Measurements from ENCODE around the gene TBC1D9. TPM values are rescaled to one million over a fixed set of nuclear protein-coding genes. Genes with fewer than 3 reads are reported as not detected.

TBC1D9 gene
- total and polyA plus RNA-seq, 2 donors (not counting 1 experiment from before 2014, with no cell fraction given) = 48.9 to 235 TPM

DNA sequence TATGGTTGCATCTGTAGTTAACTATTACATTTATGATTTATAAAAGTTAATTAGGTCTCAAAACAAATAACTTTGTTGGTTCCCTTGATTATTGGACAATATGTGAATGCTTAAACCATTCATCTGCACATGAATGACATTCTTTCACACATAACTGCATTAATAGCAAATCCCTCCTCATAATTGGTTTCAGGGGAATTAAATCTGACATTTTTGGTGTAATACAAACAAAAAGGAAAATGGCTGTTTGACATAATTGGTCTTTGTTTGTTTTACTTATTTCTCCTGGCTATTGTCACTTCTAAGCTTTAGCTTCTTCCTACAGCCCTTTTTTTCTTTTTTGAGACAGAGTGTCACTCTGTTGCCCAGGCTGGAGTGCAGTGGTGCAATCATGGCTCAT, 71.9 kb downstream of the TBC1D9 start:
- Histone ChIP-seq H4K20me1 (ENCODE audit: control insufficient read depth, insufficient read depth, low read length, poor library complexity, severe bottlenecking) (peaks cover 37% of the 10 kb centered on the region), H3K27me3 (replicated peaks in 1 of 4; ENCODE audit: control extremely low read depth in 1 of 4, control insufficient read depth in 3 of 4, insufficient read depth in 4 of 4, low read length in 3 of 4) (no peaks in the 10 kb centered on the region), H3K4me3 (ENCODE audit: control extremely low read depth in 1 of 5, extremely low read depth in 1 of 5, insufficient read depth in 1 of 5, low read depth in 2 of 5, low read length in 4 of 5) (no peak overlapping the region), H3K36me3 (replicated peaks in 1 of 2; ENCODE audit: control extremely low read depth in 1 of 2, control insufficient read depth in 1 of 2, extremely low read depth in 1 of 2, insufficient read depth in 2 of 2, low read length in 1 of 2) (peaks cover 3 to 64% of the 10 kb centered on the region in 2 experiments), H3K79me2 (ENCODE audit: control insufficient read depth, insufficient read depth, low read length) (peaks cover 29% of the 10 kb centered on the region), H3K27ac (ENCODE audit: low read length in 2 of 2) (no peak overlapping the region), H3K9ac (ENCODE audit: low read length) (no peak overlapping the region), H3K4me2 (replicated peaks; ENCODE audit: low read depth, low read length, poor library complexity, severe bottlenecking) (no peak overlapping the region), H3K9me3 (ENCODE audit: control extremely low read depth in 1 of 3, control insufficient read depth in 2 of 3, insufficient read depth in 1 of 3, low read length in 2 of 3) (no peaks in the 10 kb centered on the region), H3K4me1 (ENCODE audit: control insufficient read depth in 2 of 2, insufficient read depth in 2 of 2, low read length in 2 of 2) (peaks cover 0 to 5% of the 10 kb centered on the region in 2 donors), H2AFZ (ENCODE audit: insufficient read depth, low read depth, low read length, poor library complexity, severe bottlenecking) (no peak overlapping the region)
- Mint-ChIP-seq H3K9me3 (ENCODE audit: insufficient read depth) (no peaks in the 10 kb centered on the region), H3K4me1 (peaks cover 20% of the 10 kb centered on the region), H3K4me3 (no peak overlapping the region), H3K27me3 (no peaks in the 10 kb centered on the region), H3K27ac (no peak overlapping the region)
- ChIA-PET CTCF (interaction anchor here (1.7 kb wide), 1 partner anchor 166 kb away, joined by 5 read pairs; no protein-coding TSS in a partner anchor), POLR2A (no interaction called here)
- DNase-seq (no peak), ATAC-seq (ENCODE audit: low read depth) (no peak)
- TF ChIP-seq, protein P1, sequence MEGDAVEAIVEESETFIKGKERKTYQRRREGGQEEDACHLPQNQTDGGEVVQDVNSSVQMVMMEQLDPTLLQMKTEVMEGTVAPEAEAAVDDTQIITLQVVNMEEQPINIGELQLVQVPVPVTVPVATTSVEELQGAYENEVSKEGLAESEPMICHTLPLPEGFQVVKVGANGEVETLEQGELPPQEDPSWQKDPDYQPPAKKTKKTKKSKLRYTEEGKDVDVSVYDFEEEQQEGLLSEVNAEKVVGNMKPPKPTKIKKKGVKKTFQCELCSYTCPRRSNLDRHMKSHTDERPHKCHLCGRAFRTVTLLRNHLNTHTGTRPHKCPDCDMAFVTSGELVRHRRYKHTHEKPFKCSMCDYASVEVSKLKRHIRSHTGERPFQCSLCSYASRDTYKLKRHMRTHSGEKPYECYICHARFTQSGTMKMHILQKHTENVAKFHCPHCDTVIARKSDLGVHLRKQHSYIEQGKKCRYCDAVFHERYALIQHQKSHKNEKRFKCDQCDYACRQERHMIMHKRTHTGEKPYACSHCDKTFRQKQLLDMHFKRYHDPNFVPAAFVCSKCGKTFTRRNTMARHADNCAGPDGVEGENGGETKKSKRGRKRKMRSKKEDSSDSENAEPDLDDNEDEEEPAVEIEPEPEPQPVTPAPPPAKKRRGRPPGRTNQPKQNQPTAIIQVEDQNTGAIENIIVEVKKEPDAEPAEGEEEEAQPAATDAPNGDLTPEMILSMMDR (IDR thresholded peaks at IDR 0.05) = no peak
- TF ChIP-seq EZH2 (IDR thresholded peaks at IDR 0.05; ENCODE audit: borderline replicate concordance, insufficient read depth, low read depth, low read length, poor library complexity, severe bottlenecking) = no peak
- intact Hi-C loops (cut with micrococcal nuclease) = loop anchor here (5.0 kb wide), 1 partner anchor 168 kb away; no protein-coding TSS in a partner anchor

DNA sequence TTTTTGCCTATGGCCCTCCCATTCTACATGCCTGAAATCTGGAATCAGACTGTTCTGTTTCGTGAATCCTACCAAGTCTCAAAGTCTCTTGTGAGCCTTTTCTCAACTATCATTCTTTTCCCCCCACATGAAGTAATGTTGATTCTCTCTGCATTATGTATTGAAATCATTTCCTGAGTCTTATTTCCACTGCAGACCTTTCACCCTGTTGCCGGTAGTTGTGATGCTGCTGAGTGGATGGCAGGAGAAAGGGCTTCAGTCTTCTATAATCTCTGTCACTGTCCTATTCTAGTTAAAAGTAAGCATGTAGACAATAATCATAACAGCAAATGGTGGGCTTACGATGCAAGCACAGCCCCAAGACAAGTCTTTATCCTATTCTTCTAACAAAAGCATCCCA, 75.0 kb downstream of the TBC1D9 start:
- H3K79me2 ChIP-seq (ENCODE audit: control insufficient read depth, insufficient read depth, low read length) = peaks cover 16% of the 10 kb centered on the region
- TF ChIP-seq, protein P1 (IDR thresholded peaks at IDR 0.05) = no peak
- TF ChIP-seq EZH2 (IDR thresholded peaks at IDR 0.05; ENCODE audit: borderline replicate concordance, insufficient read depth, low read depth, low read length, poor library complexity, severe bottlenecking) = no peak
- H3K9ac ChIP-seq (ENCODE audit: low read length) = no peak overlapping the region
- H3K4me3 ChIP-seq (ENCODE audit: control extremely low read depth in 1 of 5, extremely low read depth in 1 of 5, insufficient read depth in 1 of 5, low read depth in 2 of 5, low read length in 4 of 5) = no peak overlapping the region
- 100% methylated on average over 1 of the region's 3 CpGs for WGBS (ENCODE audit: insufficient coverage)
- Mint-ChIP-seq H3K27ac (peak overlapping the region; percentile 17), H3K9me3 (ENCODE audit: insufficient read depth) (no peaks in the 10 kb centered on the region), H3K4me3 (no peak overlapping the region), H3K4me1 (peaks cover 11% of the 10 kb centered on the region), H3K27me3 (no peaks in the 10 kb centered on the region)
- H3K27me3 ChIP-seq (replicated peaks in 1 of 4; ENCODE audit: control extremely low read depth in 1 of 4, control insufficient read depth in 3 of 4, insufficient read depth in 4 of 4, low read length in 3 of 4) = no peaks in the 10 kb centered on the region
- CTCF ChIA-PET = no interaction called here
- H2AFZ ChIP-seq (ENCODE audit: insufficient read depth, low read depth, low read length, poor library complexity, severe bottlenecking) = no peak overlapping the region
- no peak overlapping the region for H3K4me2 ChIP-seq (replicated peaks; ENCODE audit: low read depth, low read length, poor library complexity, severe bottlenecking)
- no peaks in the 10 kb centered on the region for H3K9me3 ChIP-seq (ENCODE audit: control extremely low read depth in 1 of 3, control insufficient read depth in 2 of 3, insufficient read depth in 1 of 3, low read length in 2 of 3)
- H3K4me1 ChIP-seq (ENCODE audit: control insufficient read depth in 2 of 2, insufficient read depth in 2 of 2, low read length in 2 of 2) = no peaks in the 10 kb centered on the region
- POLR2A ChIA-PET = no interaction called here
- intact Hi-C loops (cut with micrococcal nuclease) = loop anchor here (5.0 kb wide), 1 partner anchor 171 kb away; no protein-coding TSS in a partner anchor
- no peak overlapping the region for H3K27ac ChIP-seq (ENCODE audit: low read length in 2 of 2)
- H4K20me1 ChIP-seq (ENCODE audit: control insufficient read depth, insufficient read depth, low read length, poor library complexity, severe bottlenecking) = peaks cover 18% of the 10 kb centered on the region
- DNase-seq (no peak), ATAC-seq (ENCODE audit: low read depth) (no peak)
- peaks cover 5 to 79% of the 10 kb centered on the region in 2 experiments for H3K36me3 ChIP-seq (replicated peaks in 1 of 2; ENCODE audit: control extremely low read depth in 1 of 2, control insufficient read depth in 1 of 2, extremely low read depth in 1 of 2, insufficient read depth in 2 of 2, low read length in 1 of 2)

Measured in B cell (primary cell).